MCF 10A (cell line): ENCODE results near the gene RALB. TPM values are rescaled to one million over a fixed set of nuclear protein-coding genes. Genes with fewer than 3 reads are reported as not detected.

ENCODE experiments used
- BruUV-seq: library from RNA; stranded (reverse); fragments of 400-500 nt; replicated peaks from 2 replicates; lab custom pipeline; 2021; lab: Mats Ljungman, UMichigan
- CTCF ChIA-PET: fragments of 300-600 bp; sonication (Branson Sonifier 250); formaldehyde crosslinking; extraction: SDS; loops from one replicate; lab custom pipeline; 2021; ENCODE audit warnings: antibody characterized with exemption, inconsistent platforms; lab: Yijun Ruan, JAX
- POLR2A ChIA-PET: fragments of 300-600, 350-650 bp; sonication (Branson Sonifier 250); formaldehyde crosslinking; extraction: SDS; loops from one replicate; lab custom pipeline; 2020; ENCODE audit warnings: antibody characterized with exemption, inconsistent platforms; lab: Yijun Ruan, JAX
- DNase-seq: peaks from one replicate; pipeline ENCODE4 v3.0.0-alpha.2; 2018; ENCODE audit not compliant: unreplicated experiment
- H3K27ac Mint-ChIP-seq: one replicate; pipeline ENCODE4 v1.8.0; 2022; ENCODE audit warnings: mild to moderate bottlenecking, low read depth, mixed read lengths; ENCODE audit not compliant: unreplicated experiment
- H3K27me3 Mint-ChIP-seq: one replicate; pipeline ENCODE4 v1.8.0; 2022; ENCODE audit warnings: mixed read lengths; ENCODE audit not compliant: insufficient read depth, unreplicated experiment
- H3K36me3 Mint-ChIP-seq: one replicate; pipeline ENCODE4 v1.8.0; 2022; ENCODE audit warnings: mild to moderate bottlenecking, moderate library complexity, mixed read lengths; ENCODE audit not compliant: insufficient read depth, unreplicated experiment
- H3K4me1 Mint-ChIP-seq: one replicate; pipeline ENCODE4 v1.8.0; 2022; ENCODE audit warnings: mixed read lengths; ENCODE audit not compliant: insufficient read depth, unreplicated experiment
- H3K4me3 Mint-ChIP-seq: one replicate; pipeline ENCODE4 v1.8.0; 2022; ENCODE audit warnings: mild to moderate bottlenecking, moderate library complexity, mixed read lengths; ENCODE audit not compliant: unreplicated experiment
- H3K9me3 Mint-ChIP-seq: one replicate; pipeline ENCODE4 v1.8.0; 2022; ENCODE audit warnings: mixed read lengths; ENCODE audit not compliant: unreplicated experiment
- CTCF ChIP-seq: fragments of 200-600 bp; IDR thresholded peaks from one replicate; pipeline ENCODE4 v1.8.0; 2022; ENCODE audit warnings: antibody characterized with exemption, mild to moderate bottlenecking; ENCODE audit not compliant: unreplicated experiment
- intact Hi-C: fragments of 100-400 bp; cut with micrococcal nuclease; formaldehyde crosslinking; loops from 2 replicates; pipeline ENCODE4 v1.14.1; 2022
- total RNA-seq: library from RNA; stranded (reverse); gene quantifications from 2 replicates; pipeline ENCODE4 v1.2.3, GENCODE V29; 2022

Gene RALB
- total RNA-seq, 1 experiment from 2014 or later, result 37.4 TPM

GRCh38 chr2:120218181-120218580 is 34.5 kb upstream of the RALB start:
- TF ChIP-seq CTCF, result no peak
- no peak for DNase-seq
- H3K27me3 Mint-ChIP-seq, result no peaks in the 10 kb centered on the region
- ChIA-PET POLR2A (interaction anchor here (0.7 kb wide), 1 partner anchor 151 kb away, joined by 3 read pairs; no protein-coding TSS in a partner anchor), CTCF (interaction anchor here (0.9 to 1.6 kb wide), 3 partner anchors 14 to 462 kb away, joined by 3 to 6 read pairs (median 3); no protein-coding TSS in a partner anchor)
- H3K9me3 Mint-ChIP-seq, result no peaks in the 10 kb centered on the region
- H3K4me1 Mint-ChIP-seq, result peaks cover 16% of the 10 kb centered on the region
- no TSS peak for BruUV-seq
- intact Hi-C loops, result no loop called here
- no peak overlapping the region for H3K4me3 Mint-ChIP-seq
- no peak overlapping the region for H3K27ac Mint-ChIP-seq
- H3K36me3 Mint-ChIP-seq, result peaks cover 26% of the 10 kb centered on the region

GRCh38 chr2:120219291-120219690 is 33.4 kb upstream of the RALB start:
- no peaks in the 10 kb centered on the region for H3K9me3 Mint-ChIP-seq
- ChIA-PET POLR2A (interaction anchor here (1.0 to 1.4 kb wide), 2 partner anchors 8 to 33 kb away, joined by 3 to 4 read pairs; partner anchors contain the start of gene RALB), CTCF (interaction anchor here (0.5 to 1.6 kb wide), 3 partner anchors 12 to 456 kb away, joined by 3 to 6 read pairs (median 4); no protein-coding TSS in a partner anchor)
- no peak overlapping the region for H3K27ac Mint-ChIP-seq
- intact Hi-C loops, result no loop called here
- H3K4me1 Mint-ChIP-seq, result peaks cover 16% of the 10 kb centered on the region
- no TSS peak for BruUV-seq
- H3K27me3 Mint-ChIP-seq, result no peaks in the 10 kb centered on the region
- peaks cover 26% of the 10 kb centered on the region for H3K36me3 Mint-ChIP-seq
- H3K4me3 Mint-ChIP-seq, result no peak overlapping the region
- no peak for DNase-seq
- TF ChIP-seq CTCF, result no peak

GRCh38 chr2:120219766-120220165 is 32.9 kb upstream of the RALB start:
- peaks cover 16% of the 10 kb centered on the region for H3K4me1 Mint-ChIP-seq
- POLR2A ChIA-PET, result interaction anchor here (1.0 to 1.4 kb wide), 2 partner anchors 8 to 33 kb away, joined by 3 to 4 read pairs; partner anchors contain the start of gene RALB
- TF ChIP-seq CTCF, result no peak
- intact Hi-C loops, result no loop called here
- no peak overlapping the region for H3K27ac Mint-ChIP-seq
- H3K4me3 Mint-ChIP-seq, result no peak overlapping the region
- no peaks in the 10 kb centered on the region for H3K27me3 Mint-ChIP-seq
- BruUV-seq, result no TSS peak
- CTCF ChIA-PET, result interaction anchor here (0.7 to 2.2 kb wide), 3 partner anchors 43 to 607 kb away, joined by 3 to 6 read pairs (median 5); no protein-coding TSS in a partner anchor
- peaks cover 26% of the 10 kb centered on the region for H3K36me3 Mint-ChIP-seq
- H3K9me3 Mint-ChIP-seq, result no peaks in the 10 kb centered on the region
- no peak for DNase-seq

GRCh38 chr2:120220756-120221155 is 31.9 kb upstream of the RALB start:
- CTCF ChIA-PET, result interaction anchor here (0.7 to 2.2 kb wide), 2 partner anchors 44 to 62 kb away, joined by 3 to 5 read pairs; no protein-coding TSS in a partner anchor
- no TSS peak for BruUV-seq
- POLR2A ChIA-PET, result interaction anchor here (1.1 to 1.4 kb wide), 2 partner anchors 9 to 42 kb away, joined by 4 read pairs; no protein-coding TSS in a partner anchor
- intact Hi-C loops, result no loop called here
- Mint-ChIP-seq H3K36me3 (peaks cover 23% of the 10 kb centered on the region), H3K27ac (no peak overlapping the region), H3K9me3 (no peaks in the 10 kb centered on the region), H3K4me1 (peaks cover 16% of the 10 kb centered on the region), H3K4me3 (peak overlapping the region; percentile 72), H3K27me3 (no peaks in the 10 kb centered on the region)
- no peak for TF ChIP-seq CTCF
- no peak for DNase-seq
